HG02840 (cell line): ENCODE measurements around the gene MTRR.

Source experiments
- ATAC-seq: cut with Tn5 transposase; IDR thresholded peaks from one replicate; pipeline ENCODE4 v1.9.1; 2021; ENCODE audit warnings: mild to moderate bottlenecking, moderate library complexity, moderate number of reproducible peaks; ENCODE audit not compliant: unreplicated experiment, low FRiP score

The MTRR gene

GRCh38 chr5:7894439-7894838 lies 25.5 kb downstream of the MTRR start:
- ATAC-seq = no peak

- peak; percentile 98 for ATAC-seq
These were observed 25.9 kb downstream of the MTRR start for GRCh38 chr5:7894860-7895259.

DNA sequence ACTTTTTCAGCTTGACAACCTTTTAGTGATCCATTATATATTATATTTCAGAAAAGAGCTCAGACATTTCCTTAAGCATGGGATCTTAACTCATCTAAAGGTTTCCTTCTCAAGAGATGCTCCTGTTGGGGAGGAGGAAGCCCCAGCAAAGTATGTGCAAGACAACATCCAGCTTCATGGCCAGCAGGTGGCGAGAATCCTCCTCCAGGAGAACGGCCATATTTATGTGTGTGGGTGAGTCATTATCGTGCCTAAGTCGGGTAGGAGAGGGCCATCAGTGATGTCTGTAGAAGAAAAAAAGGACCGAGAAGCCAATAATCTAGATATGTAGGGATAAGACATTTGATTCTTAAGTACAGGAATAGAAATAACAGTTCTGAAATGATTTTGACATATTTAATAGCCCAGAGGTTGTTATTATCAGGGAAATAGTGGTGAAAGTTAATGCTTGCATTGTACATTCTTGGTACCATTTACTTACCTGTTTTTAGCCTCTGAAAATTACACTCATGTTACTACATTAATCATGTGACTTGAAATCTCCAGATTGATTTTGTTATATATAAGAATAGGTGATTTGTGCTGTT lies 28.2 kb downstream of the MTRR start:
- no peak for ATAC-seq

GRCh38 chr5:7902201-7902600 lies 33.3 kb downstream of the MTRR start:
- ATAC-seq = no peak

- no peak for ATAC-seq
These were observed 34.0 kb downstream of the MTRR start for GRCh38 chr5:7902666-7903625.

GRCh38 chr5:7904170-7904569 lies 35.2 kb downstream of the MTRR start:
- ATAC-seq = no peak

DNA sequence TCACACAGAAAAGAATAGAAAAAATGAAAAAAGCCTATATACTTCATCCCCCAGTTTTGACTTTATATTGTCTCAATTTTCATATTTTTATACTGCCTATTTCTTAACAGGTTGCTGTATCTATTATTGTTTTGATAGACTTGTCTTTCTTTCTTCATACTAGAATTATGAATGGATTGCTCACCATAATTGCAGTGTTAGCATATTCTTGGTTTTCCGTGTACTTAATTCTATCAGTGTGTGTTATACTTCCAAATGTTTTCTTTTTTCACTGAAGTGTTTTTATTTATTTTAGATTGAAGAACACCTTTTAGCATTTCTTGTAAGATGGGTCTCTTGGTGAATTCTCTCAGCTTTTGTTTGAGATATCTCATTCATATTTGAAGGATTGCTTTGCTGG lies 38.7 kb downstream of the MTRR start:
- no peak for ATAC-seq

DNA sequence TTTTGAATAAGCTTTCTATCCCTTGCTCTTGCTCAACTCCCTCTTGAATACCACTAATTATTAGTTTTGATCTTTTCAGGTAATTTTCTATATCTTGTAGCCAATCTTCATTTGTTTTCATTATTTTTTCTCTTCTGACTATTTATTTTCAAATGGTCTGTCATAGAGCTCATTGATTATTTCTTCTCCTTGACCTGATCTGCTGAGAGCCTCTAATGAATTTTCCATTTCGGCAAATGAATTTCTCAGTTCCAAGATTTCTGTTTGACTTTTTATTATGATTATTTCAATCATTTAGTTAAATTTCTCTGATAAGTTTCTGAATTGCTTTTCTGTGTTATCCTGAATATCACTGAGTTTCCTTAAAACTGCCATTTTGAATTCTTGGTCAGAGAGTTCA lies 39.4 kb downstream of the MTRR start:
- ATAC-seq = no peak

GRCh38 chr5:7910738-7911428 lies 41.9 kb downstream of the MTRR start:
- peak; percentile 54 for ATAC-seq

- peak; percentile 27 for ATAC-seq
These were observed 42.5 kb downstream of the MTRR start for GRCh38 chr5:7911429-7911771.

DNA sequence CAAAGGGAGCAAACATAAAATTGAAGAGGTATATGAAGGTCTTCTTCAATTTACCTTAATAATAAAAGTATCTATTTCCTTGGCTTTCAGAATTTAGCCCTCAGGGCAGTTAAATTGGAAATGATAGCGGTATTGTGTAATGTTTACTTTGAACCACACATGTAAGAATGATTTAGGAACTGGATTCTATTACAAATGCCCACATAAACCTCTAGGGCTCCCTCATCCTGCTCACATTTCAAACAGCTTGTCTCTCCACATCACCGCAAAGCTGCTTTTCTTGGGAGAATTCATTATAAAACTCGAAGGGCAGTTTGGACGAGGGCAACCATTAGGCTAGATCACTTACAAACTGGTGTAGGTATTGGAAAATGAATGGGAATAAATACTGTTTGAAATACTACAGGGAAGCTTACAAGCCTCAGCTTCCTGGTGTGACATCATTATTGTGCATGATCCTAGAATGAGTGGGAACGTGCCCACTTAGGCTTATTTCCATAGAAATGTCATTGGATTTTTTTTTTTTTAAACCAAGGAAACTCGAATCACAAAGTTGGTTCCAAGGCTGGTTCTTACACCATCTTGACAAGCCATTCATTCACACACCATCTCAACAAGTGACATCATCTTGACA lies 47.3 kb downstream of the MTRR start:
- ATAC-seq = no peak

DNA sequence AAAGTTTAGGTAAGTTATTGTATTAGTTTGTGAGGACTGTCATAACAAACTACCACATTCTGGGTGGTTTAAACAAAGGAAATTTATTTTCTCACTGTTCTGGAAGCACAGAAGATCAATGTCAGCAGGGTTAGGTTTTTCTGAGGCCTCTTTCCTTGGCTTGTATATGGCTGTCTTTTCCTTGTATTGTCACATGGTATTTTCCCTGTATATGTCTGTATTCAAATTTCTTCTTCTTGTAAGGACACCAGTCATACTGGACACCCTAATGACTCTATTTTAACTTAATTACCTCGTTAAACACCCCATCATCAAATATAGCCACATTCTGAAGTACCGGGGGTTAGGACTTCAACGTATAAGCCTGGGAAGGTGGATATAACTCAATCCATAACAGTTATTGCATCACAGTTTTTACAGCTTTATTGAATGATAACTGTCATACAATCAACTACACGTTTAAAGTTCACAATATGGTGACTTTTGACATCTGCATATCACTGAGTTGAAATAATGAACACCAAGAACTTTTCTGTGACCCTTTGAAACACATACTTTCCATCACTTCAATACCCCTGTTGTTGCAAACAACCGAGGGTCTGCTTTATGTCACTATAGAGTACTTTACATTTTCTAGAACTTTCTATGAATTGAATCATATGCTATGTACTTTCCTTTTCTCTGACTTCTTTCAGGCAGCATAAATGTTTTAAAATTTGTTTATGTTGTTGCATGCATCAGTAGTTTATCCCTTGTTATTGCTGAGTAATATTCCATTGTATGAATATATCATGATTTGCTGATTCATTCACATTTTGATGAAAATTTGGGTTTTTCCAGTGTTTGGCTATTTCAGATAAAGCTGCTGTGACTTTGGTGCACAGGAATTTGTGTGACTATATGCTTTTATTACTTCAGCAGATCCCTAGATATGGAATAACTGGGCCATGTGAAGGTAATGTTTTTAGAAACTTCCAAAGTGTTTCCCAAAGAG lies 48.5 kb downstream of the MTRR start:
- no peak for ATAC-seq

DNA sequence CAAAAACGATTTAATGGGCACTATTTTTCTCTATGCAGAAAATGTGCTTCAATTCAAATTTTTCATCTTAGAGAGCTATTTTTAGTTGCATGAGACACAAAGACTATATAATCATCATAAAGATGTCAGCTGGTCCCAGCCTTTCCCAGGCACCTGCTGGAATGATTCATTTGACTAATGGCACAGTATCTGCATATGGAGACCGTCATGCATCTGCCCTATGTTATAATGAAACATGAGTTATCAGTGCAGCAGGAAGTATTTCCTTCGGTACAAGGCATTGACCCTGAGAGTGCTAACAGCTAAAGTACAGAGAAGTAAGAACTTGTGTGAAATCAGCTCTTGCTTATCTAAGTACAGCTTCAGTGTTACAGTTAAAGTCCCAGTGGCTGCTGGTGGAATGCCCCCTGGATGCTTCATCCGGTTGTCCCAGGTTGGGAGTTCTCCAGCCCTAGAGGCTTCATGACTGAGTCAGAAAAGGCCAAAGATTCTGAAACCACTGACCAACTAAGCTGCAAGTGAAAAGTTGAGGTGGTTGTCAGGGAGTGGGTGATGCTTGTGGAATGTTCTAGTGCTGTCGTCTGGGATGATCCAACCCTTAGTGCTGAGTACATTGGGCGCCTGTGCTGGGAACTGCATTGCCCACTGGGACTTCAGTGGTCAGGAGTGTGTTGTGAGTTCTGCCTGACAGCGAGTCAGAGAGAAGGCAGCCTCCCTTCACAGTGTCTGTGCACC lies 57.2 kb downstream of the MTRR start:
- ATAC-seq = no peak

DNA sequence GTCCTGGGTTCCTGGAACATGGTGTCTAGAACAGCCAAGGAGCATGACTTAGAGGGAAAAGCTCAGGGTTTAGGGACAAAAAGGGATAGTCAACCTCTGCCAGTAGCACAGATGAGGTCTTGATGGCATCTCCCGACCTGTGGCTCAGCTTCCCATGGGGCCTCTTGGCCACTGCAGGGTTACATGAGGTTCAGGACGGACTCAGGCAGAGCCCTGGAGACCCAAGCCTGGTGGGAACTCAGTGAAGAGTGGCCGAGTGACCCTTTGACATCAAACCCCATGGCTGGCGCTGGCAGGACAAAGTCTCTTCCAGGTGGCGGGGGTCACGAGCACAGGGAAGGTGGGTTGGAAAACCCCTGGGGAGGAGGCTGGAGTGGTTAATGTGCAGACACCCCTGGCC lies 57.8 kb downstream of the MTRR start:
- ATAC-seq = no peak

- peak; percentile 76 for ATAC-seq
These were observed 58.8 kb downstream of the MTRR start for GRCh38 chr5:7927466-7928375.

- no peak for ATAC-seq
These were observed 61.1 kb downstream of the MTRR start for GRCh38 chr5:7930011-7930410.

GRCh38 chr5:7941692-7942091 lies 72.7 kb downstream of the MTRR start:
- no peak for ATAC-seq

GRCh38 chr5:7947301-7947700 lies 78.4 kb downstream of the MTRR start:
- no peak for ATAC-seq
